GM18868 (cell line): ENCODE data around the gene COX19.
"Not testable (repeated sequence)": the region's sequence is repeated elsewhere in the genome, so short reads cannot be mapped to it uniquely, and the experiment has no call there.

Experiments used
- ATAC-seq: cut with Tn5 transposase; IDR thresholded peaks from one replicate; pipeline ENCODE4 v1.9.1; 2021; ENCODE audit warnings: mild to moderate bottlenecking, moderate library complexity; ENCODE audit not compliant: unreplicated experiment

Gene COX19

DNA sequence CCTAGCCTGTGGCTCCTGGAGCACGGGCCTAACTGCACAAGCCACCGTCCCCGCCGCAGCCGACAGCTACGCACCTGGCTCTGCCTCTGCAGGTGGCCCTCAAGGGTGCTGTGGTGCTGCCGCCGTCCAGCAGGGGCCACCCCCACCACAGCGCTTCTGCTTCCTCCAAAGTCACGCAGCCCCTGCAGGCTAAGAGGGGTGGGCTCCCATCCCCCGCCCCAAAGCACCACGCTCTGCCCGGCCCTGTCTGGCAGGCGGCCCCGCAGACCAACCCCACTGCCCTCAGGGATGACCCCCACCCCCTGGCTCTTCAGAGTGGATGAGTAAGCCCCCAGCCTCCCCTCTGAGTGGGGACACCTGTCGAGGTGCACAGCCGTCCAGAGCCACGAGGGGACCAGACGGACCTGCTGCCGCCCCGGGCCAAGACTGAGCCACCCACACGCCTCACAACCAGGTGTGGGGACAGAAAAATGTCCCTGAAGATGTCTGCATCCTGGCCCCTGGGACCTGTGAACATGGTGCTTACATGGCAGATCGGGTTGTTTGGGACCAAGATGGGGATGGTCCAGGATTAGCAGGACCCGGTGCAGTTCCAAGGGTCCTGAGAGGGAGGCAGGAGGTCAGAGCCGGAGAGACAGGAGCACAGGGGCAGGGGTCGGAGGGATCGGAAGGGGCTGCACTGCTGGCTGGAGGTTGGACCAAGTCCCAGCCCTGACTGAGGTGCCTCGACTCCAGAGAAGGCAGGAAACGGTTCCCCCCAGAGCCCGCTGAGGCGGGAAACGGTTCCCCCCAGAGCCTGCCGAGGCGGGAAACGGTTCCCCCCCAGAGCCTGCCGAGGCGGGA is 11.9 kb downstream of the COX19 start:
- ATAC-seq = no peak

DNA sequence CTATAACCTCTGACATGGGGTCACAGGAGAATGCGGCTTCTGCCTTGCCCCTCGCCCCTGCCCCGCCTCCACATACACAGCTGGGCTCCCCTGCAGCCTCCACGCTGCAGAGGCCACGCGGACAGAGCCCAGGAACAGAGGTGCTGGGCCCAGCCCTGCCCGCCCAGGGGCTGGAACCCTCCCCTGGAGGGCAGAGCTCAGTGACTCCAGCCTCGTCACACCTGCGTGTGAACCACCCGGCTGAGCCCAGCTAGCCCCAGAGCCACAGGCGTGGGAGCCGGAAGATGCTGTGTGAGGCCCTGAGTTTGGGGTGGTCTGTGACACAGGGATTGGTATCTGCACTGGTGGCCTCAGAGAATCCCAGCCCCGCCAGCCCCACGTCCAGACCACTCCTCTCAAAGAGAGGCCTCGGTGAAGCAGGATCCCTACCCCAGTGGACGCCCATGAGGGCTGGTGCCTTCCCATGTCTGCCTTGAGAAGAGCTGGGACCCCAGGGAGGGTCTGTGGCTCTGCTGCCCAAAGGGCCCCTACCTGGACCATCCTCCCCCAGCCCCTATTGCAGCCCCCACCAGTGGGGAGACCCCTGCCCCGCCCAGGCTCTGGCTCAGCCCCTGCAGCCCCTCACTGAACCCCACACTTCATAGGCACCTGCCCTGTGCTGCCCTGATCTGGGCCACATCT is 12.8 kb downstream of the COX19 start:
- no peak for ATAC-seq

DNA sequence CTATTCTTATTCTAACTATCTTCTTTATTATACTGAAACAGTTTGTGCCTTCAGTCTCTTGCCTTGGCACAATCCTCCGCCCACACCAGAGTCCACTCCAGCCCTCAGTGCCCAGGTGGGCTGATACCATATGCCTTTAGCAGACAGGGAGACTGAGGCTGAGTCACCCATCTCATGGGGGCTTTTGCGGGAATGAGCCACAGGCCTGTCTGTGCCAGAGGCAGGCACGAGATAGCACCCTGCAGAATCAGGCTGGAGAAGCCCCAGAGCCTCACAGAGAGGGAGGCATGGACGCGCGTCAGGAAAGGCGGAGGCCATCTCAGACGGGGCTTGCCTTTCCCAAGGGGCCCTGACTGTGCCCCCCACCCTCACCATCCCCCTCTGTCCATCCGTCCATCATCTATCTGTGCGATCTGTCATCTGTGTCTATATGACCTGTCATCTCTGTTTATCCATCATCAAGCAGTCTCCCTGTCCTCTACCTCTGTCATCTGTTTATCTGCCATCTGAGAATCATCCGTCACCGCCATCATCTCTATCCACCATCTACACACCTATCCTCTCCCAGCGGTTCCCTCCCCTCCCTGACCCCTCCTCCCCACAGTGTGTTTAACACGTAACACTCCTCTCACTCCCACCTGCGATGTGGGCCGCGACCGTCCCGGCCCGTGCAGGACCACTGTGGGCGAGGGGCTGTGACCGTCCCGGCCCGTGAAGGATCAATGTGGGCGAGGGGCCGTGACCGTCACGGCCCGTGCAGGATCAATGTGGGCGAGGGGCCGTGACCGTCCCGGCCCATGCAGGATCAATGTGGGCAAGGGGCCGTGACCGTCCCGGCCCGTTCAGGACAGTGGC is 13.6 kb downstream of the COX19 start:
- no peak for ATAC-seq

DNA sequence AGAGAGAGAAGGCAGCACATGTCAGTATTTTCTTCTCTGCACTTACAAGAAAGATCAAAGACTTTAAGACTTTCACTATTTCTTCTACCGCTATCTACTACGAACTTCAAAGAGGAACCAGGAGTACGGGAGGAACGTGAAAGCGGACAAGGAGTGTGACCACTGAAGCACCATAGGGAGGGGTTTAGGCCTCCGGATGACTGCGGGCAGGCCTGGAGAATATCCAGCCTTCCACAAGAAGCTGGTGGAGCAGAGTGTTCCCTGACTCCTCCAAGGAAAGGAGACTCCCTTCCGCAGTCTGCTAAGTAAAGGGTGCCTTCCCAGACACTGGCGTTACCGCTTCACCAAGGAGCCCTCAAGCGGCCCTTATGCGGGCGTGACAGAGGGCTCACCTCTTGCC is 14.4 kb downstream of the COX19 start:
- not testable (repeated sequence) for ATAC-seq

DNA sequence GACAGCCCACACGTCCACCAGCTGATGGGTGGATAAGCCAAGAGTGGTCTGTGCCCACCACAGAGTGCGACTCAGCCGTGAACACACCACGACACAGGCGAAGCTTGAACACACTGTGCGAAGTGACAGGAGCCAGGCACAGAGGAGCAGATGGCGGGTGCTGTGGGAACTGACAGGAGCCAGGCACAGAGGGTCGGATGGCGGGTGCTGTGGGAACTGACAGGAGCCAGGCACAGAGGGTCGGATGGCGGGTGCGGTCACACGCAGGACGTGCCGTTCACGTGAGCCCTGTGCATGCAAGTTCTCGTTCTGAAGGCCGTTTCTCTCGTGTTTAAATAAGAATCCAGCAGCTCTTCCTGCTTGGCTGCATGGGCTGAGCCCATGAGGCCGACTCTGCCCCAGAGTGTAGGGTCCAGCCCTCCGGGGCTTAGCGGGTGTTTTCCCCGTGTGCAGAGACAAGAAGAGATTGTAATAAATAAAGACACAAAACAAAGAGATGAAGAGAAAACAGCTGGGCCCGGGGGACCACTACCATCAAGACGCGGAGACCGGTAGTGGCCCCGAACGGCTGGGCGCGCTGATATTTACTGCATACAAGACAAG is 15.0 kb downstream of the COX19 start:
- no peak for ATAC-seq

DNA sequence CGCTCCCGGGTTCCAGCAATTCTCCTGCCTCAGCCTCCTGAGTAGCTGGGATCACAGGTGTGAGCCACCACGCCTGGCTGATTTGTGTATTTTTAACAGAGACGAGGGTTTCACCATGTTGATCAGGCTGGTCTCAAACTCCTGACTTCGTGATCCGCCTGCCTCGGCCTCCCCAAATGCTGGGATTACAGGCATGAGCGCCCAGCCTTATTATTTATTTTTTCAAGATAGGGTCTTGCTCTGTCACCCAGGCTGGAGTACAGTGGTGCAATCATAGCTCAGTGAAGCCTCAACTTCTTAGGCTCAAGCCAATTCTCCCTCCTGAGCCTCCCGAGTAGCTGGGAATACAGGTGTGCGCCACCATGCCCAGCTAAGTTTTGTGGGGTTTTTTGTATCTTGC is 15.6 kb downstream of the COX19 start:
- ATAC-seq = not testable (repeated sequence)

DNA sequence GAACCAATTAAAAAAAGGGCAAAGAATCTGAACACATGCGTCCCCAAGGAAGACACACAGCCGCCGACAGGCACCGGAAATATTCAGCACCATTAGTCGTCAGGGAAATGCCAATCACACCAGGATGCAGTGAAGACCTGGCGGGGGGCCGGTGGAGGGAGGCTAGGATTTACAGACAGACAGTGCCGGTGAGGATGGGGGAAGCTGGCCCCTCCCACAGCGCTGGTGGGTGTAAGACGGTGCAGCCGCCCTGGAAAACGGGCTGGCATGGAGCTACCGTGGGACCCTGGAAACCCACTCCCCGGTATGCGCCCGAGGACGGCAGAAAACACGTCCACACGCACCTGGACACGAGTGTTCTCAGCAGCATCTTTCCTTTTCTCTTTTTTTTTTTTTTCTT is 16.1 kb downstream of the COX19 start:
- ATAC-seq = no peak

DNA sequence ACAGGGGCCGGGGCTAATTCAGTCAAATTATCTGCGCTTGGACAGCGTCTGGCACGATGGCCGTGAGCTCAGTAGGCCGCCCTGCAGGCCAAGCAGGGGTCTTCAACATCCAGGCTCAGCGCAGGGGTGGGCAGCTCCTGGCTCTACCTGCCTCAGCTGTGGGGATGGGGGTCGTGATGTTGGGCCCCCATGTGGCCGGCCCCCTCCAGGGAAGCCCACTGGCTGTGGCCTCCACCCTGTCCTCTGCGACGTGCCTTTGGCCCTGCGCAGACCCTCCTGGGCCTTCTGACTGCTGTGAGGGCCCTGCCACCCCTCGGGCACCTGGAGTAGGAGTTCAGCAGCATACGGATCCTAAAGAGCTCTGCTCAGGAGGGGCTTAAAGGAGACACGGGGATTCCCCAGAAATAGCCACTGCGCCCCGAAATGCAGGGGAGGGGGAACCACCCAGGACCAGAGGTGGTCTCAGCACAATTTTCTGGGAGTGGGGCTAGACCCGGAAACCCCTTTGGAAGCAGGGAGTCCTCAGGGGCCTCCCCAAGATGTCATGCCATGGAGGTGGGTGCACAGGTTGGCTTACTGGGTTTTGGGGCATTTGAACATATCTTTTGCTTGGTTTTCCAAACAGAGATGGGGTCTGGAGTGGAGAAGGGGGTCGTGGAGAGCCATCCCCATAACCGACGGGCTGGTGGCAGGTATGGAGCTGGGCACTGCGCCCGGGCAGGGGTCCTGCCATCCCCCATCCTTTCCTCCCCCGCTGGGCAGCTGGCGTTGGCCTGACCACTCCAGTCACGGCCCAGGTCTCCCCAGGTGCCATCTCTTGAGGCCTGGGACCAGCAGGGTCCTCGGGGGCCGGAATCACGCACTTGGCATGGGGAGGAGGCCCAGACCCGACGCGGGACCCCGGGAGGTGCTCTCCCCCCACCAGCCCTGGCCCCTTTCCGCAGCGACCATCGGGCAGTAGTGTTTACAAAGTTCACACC is 16.8 kb downstream of the COX19 start:
- no peak for ATAC-seq

DNA sequence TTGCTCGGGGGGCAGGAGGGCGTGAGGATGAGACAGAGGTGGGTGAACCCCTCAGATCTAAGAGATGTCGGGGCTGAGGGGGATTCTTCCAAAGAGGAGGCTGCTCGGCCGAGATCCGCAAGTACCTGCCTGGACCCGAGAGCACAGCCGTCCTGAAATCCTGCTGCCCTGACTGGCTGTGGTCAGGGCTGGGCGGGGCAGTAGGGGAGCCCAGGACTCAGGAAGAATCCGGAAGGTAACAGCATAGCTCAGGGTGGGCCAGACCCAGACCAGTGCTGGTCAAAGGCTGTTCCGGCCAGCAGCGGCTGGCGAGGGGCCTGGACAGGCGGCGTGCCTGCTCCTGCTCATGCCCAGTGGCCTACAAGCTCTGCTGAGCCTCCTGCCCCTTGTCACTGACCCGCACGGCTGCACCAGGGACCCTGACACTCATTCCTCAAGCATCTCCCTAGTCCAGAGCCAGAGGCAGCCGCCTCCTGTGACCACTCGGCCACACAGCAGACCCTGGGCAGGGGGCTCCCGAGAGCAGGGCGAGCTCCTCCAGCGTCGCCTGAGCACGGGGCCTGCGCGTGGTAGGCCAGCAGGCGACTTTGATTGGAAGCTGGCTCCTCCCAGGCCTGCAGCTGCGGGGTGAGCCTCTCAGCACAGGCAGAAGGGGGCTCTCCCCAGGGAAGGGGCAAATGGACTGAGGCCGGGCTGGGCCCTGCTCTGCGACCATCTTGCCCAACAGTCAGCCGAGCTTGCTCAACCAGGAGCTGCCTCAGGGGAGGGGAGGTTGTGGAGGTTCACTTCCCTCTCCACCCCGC is 17.7 kb downstream of the COX19 start:
- ATAC-seq = no peak

DNA sequence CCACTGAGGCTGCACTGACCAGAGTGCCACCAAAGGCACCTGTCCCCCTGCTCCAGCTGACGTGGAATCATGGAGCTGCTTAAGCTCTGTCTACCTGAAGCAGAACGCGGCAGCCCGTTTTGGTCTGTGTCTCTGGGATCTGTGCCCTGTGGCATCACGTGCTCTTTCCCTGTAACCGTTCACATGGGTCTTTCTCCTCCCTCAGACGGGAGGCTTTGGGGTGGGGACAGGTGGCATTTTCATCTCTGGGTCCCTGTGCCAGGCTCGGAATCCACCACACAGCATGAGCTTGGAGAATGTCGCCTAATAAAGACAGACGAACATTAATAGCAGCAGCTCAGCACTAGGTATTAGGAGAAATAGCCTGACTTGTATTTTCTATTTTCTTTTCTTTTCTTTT is 19.3 kb downstream of the COX19 start:
- no peak for ATAC-seq

DNA sequence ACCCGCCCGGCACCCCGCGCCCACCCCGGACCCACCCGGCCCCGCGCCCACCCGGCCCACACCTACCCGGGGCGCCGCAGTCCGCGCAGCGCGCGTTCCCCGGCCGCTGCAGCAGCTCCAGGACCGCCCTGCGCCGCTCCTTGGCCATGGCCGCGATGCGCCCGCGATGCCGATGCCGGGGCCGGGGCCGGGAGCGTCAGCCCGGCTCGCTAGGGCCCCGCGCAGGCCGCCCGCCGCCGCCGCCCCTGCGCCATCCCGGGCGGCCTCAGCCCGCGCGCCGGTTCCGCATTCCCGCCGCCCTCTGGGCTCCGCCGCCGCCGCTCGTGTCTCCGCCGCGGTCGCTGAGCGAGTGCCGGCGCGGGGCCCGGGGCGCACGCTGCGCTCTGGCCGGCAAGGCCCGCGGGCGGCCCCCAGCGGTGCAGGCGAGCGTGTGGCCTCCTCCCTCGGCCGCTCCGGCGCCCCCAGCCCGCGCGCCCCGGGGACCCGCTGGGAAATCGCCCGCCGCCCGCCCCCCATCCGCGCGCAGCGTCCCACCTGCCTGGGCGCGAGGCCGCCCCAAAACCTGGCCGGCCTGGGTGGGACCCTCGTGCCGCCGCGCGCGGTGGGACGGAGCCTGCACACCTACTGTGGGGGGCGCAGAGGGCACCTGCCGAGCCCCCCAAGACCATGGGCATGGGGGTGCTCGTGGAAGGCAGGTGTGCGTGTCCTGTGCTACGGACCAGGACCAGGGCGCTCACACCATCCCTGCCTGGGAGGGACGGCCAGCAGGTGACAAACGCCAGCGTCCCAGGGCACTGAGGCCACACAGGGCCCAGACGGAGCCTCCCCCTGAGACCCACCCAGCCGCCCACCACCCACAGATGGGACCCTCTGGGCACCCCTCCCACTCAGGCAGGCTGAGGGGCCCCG is 20.8 kb downstream of the COX19 start, which contains the start of gene ADAP1:
Gene ADAP1 (minus strand): TSS at position 351 of the 909 bp plus-strand sequence. CDS start 203 bp downstream, at position 148.
- peak; percentile 63 for ATAC-seq

DNA sequence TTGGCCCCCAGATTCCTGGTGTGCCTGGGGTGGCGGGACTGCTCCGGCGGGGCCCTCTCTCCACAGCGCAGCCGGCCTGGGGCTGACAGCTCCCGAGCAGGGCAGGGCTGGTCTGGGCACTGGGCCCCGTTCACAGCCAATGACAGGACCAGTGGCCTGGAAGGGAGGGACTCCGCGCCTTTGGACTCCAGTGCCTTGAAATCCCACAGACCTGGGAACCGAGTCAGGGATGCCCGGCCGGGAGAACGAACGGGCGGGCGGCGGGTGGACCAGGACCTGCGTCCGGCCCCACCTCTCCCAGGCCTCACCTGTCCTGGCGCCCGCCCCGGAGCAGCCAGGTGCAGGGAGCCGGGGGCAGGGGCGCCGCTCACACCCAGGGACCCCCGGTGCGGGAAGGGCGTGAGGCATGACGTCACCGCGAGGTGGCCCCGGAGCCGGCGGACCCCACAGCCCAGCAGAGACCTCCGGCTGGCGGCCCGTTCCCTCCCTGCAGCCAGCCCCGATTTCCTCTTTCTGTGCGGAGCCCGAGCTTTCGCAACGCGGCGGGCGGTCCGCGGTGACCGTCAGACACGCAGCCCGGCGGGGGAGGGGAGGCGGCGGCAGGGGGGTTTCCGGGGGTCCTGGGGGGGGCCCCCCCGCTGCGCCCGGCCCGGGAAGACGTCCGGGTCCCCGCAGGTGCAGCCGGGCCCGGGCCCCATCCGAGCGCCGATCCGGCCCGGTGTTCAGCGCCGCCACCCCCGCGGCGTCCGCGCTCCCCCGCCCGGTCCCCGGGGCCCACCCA is 21.6 kb downstream of the COX19 start:
- no peak for ATAC-seq

DNA sequence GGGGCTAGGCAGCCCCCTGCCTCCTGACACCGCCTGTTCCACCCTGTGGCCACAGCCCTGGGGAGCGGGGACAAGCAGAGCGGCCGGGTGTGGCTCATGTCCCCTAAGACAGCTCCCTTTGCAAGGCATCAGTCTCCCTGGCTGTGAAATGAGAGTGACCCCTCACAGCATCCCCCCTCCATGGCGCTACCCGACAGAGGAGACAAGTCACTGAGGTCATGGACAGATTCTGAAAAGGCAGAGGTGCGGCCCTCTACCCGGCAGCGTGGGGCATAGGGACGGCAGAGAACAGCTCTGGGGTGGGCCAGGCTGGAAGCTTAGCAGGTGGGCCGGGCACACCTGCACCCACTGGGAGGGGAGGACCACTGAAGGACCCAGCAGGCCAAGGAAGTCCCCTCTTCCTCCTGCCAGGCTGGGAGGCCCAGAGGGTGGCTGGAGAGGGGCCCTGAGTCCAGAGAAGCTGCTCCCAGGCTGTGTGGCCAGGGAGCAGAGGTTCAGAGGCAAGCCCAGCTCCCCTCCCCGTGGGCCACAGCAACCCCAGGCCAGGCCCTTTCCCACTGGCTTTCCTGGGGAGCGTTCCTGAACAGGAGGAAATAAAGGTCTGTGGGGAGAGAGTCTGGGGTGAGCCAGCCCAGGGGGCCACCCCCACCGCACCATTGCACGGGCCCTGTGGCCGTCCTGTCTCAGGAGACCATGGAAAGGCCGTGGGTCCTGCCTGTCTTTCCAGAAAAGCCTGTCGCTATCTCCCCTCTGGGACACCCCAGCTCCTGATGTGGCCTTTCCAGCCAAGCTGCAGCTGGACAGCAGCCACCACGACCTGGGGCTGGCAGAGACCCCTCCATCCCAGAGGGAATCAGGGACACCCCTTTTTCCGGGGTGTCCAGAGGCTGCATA is 22.6 kb downstream of the COX19 start:
- ATAC-seq = no peak

DNA sequence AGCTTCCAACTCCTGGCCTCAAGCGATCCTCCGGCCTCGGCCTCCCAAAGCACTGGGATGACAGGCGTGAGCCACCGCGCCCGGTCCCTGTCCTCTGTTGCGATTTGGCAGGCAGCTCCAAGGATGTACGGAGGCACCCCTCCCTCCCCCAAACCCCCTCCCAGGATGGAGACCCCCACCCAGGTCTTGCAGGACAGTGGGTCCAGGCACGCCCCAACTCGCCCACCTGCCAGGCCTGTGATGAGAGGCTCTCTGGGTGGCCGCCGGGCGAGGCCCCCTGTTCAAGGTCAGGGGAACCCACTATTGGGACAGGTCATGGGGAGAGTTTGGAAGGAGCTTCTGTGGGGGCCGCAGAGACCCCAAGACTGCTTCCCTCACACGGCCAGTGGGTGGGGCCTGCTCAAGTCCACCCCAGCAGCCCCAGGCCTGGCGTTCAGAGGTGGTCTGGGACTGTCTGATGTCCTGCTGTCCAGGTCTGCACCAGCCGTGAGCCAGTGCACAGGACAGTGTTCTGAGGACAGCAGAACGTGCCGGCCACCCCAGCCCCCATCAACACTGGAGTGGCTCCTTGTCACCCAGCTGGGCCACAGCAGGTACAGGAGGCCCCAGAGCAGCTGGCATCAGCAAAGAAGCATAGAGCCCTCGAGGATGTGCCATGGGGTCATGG is 23.3 kb downstream of the COX19 start:
- no peak for ATAC-seq
